Measurements from ENCODE around the gene DHRS11. TPM values are rescaled to one million over a fixed set of nuclear protein-coding genes. Genes with fewer than 3 reads are reported as not detected.
A peak's percentile ranks its signal among the peaks of the same experiment; 100 is the strongest.

DHRS11 gene
- total RNA-seq, 1 experiment from 2014 or later = 24.2 TPM

DNA sequence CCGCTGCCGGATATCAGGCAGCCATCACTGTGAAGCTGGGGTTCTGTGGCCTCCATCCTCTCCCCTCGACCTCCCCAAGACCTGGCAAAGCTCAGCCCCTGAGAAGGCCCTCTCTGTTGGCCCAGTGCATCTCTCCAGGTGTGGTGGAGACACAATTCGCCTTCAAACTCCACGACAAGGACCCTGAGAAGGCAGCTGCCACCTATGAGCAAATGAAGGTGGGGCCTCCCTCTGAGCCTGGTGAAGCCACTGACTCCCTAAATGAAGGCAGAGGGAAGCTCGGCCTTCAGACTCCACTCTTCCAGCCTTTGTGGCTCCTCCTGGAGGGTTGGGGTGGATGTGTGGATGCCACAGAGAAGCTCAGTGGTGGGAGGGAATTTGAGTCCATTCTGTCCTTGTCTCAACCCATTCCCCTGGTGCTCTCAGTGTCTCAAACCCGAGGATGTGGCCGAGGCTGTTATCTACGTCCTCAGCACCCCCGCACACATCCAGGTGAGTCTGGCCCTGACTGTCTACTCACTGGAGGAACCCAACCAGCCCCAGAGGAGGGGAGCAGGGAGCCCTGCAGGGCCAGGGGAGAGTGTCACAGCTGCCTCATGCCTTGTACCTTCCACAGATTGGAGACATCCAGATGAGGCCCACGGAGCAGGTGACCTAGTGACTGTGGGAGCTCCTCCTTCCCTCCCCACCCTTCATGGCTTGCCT, 8.0 kb downstream of the DHRS11 start:
- TF ChIP-seq EZH2 (IDR thresholded peaks at IDR 0.05; ENCODE audit: low read depth) (no peak), CTCF (conservative IDR thresholded peaks at IDR 0.05) (no peak)
- no peak overlapping the region for H2AFZ ChIP-seq
- ChIA-PET CTCF (no interaction called here), POLR2A (ENCODE audit: unreplicated experiment) (no interaction called here)
- H3K27me3 ChIP-seq (ENCODE audit: insufficient read depth, low read depth) = no peaks in the 10 kb centered on the region
- peaks cover 8% of the 10 kb centered on the region; the same call in 1 of the 2 replicates for H3K4me1 ChIP-seq (replicated peaks; ENCODE audit: insufficient read depth)
- no peaks in the 10 kb centered on the region for H3K36me3 ChIP-seq (ENCODE audit: low read depth)
- intact Hi-C loops (cut with micrococcal nuclease; ENCODE audit: unreplicated experiment) = loop anchor here (5.0 kb wide), 2 partner anchors 758 to 973 kb away; no protein-coding TSS in a partner anchor
- no peak overlapping the region for H3K4me3 ChIP-seq
- BruUV-seq (replicated peaks) = no TSS peak
- no peak overlapping the region for H3K4me2 ChIP-seq
- peaks cover 2% of the 10 kb centered on the region; the same call in 1 of the 2 replicates for H4K20me1 ChIP-seq (ENCODE audit: insufficient read depth)
- H3K27ac ChIP-seq = no peak overlapping the region
- no peak for DNase-seq
- H3K9me2 ChIP-seq (ENCODE audit: insufficient read depth) = no peaks in the 10 kb centered on the region
- H3K9me3 ChIP-seq (ENCODE audit: insufficient read depth, low read depth) = no peaks in the 10 kb centered on the region
- H3F3A ChIP-seq (ENCODE audit: insufficient read depth, low read depth) = peaks cover 5% of the 10 kb centered on the region; the same call in 1 of the 2 replicates
- H3K79me2 ChIP-seq (ENCODE audit: low read depth) = peaks cover 31% of the 10 kb centered on the region

DNA sequence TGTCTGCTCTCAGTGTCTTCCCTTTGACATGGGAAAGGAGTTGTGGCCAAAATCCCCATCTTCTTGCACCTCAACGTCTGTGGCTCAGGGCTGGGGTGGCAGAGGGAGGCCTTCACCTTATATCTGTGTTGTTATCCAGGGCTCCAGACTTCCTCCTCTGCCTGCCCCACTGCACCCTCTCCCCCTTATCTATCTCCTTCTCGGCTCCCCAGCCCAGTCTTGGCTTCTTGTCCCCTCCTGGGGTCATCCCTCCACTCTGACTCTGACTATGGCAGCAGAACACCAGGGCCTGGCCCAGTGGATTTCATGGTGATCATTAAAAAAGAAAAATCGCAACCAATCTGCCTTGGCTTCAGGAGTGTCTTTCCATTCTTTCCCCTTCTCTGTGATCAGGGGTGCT, 8.8 kb downstream of the DHRS11 start:
- TF ChIP-seq EZH2 (IDR thresholded peaks at IDR 0.05; ENCODE audit: low read depth) (no peak), CTCF (conservative IDR thresholded peaks at IDR 0.05) (no peak)
- Histone ChIP-seq H3K9me3 (ENCODE audit: insufficient read depth, low read depth) (no peaks in the 10 kb centered on the region), H3K27me3 (ENCODE audit: insufficient read depth, low read depth) (no peaks in the 10 kb centered on the region), H3K4me1 (replicated peaks; ENCODE audit: insufficient read depth) (peaks cover 8% of the 10 kb centered on the region; the same call in 1 of the 2 replicates), H2AFZ (peak overlapping the region; percentile 92; the same call in 1 of the 2 replicates), H4K20me1 (ENCODE audit: insufficient read depth) (peaks cover 7% of the 10 kb centered on the region; the same call in 1 of the 2 replicates), H3F3A (ENCODE audit: insufficient read depth, low read depth) (peaks cover 5% of the 10 kb centered on the region; the same call in 1 of the 2 replicates), H3K27ac (peak overlapping the region; percentile 65; the same call in 1 of the 2 replicates), H3K4me2 (peak overlapping the region; percentile 93), H3K4me3 (peak overlapping the region; percentile 77), H3K9me2 (ENCODE audit: insufficient read depth) (no peaks in the 10 kb centered on the region), H3K79me2 (ENCODE audit: low read depth) (peaks cover 39% of the 10 kb centered on the region), H3K36me3 (ENCODE audit: low read depth) (no peaks in the 10 kb centered on the region)
- intact Hi-C loops (cut with micrococcal nuclease; ENCODE audit: unreplicated experiment) = loop anchor here (5.0 kb wide), 2 partner anchors 757 to 972 kb away; no protein-coding TSS in a partner anchor
- ChIA-PET CTCF (no interaction called here), POLR2A (ENCODE audit: unreplicated experiment) (interaction anchor here (0.5 to 1.1 kb wide), 3 partner anchors 8 to 608 kb away, joined by 3 to 8 read pairs (median 3); no protein-coding TSS in a partner anchor)
- DNase-seq = no peak
- no TSS peak for BruUV-seq (replicated peaks)

GRCh38 chr17:36600936-36601302, 9.2 kb downstream of the DHRS11 start:
- Histone ChIP-seq H3K36me3 (ENCODE audit: low read depth) (no peaks in the 10 kb centered on the region), H3K27me3 (ENCODE audit: insufficient read depth, low read depth) (no peaks in the 10 kb centered on the region), H2AFZ (peak overlapping the region; percentile 92), H4K20me1 (ENCODE audit: insufficient read depth) (peaks cover 12% of the 10 kb centered on the region; the same call in 1 of the 2 replicates), H3K9me2 (ENCODE audit: insufficient read depth) (no peaks in the 10 kb centered on the region), H3K79me2 (ENCODE audit: low read depth) (peaks cover 43% of the 10 kb centered on the region), H3K4me3 (peak overlapping the region; percentile 77), H3K4me1 (replicated peaks; ENCODE audit: insufficient read depth) (peaks cover 8% of the 10 kb centered on the region; the same call in 1 of the 2 replicates), H3K27ac (peak overlapping the region; percentile 65), H3K9me3 (ENCODE audit: insufficient read depth, low read depth) (no peaks in the 10 kb centered on the region), H3K4me2 (peak overlapping the region; percentile 93), H3F3A (ENCODE audit: insufficient read depth, low read depth) (peaks cover 5% of the 10 kb centered on the region; the same call in 1 of the 2 replicates)
- ChIA-PET POLR2A (ENCODE audit: unreplicated experiment) (interaction anchor here (0.5 to 1.1 kb wide), 4 partner anchors 9 to 607 kb away, joined by 3 to 8 read pairs (median 4); no protein-coding TSS in a partner anchor), CTCF (interaction anchor here (1.0 kb wide), 1 partner anchor 57 kb away, joined by 3 read pairs; no protein-coding TSS in a partner anchor)
- no peak for DNase-seq
- intact Hi-C loops (cut with micrococcal nuclease; ENCODE audit: unreplicated experiment) = loop anchor here (5.0 kb wide), 2 partner anchors 756 to 971 kb away; no protein-coding TSS in a partner anchor
- TF ChIP-seq EZH2 (IDR thresholded peaks at IDR 0.05; ENCODE audit: low read depth) (no peak), CTCF (conservative IDR thresholded peaks at IDR 0.05) (no peak)
- BruUV-seq (replicated peaks) = TSS peak; percentile 96
